Panc1 (cell line): ENCODE data around the gene GPHN. TPM values are rescaled to one million over a fixed set of nuclear protein-coding genes. Genes with fewer than 3 reads are reported as not detected.

Experiments
- ATAC-seq: fragments of 200-7000 bp; cut with Tn5 transposase; 2 replicates; pipeline ENCODE4 v1.9.1; 2020; ENCODE audit warnings: mild to moderate bottlenecking, moderate library complexity
- BruUV-seq: library from RNA; stranded (reverse); fragments of 400-500 nt; replicated peaks from 2 replicates; lab custom pipeline; 2021; lab: Mats Ljungman, UMichigan
- CTCF ChIA-PET: fragments of 300-600 bp; sonication (Branson Sonifier 250); formaldehyde crosslinking; loops from one replicate; lab custom pipeline; 2022; ENCODE audit warnings: antibody characterized with exemption; lab: Charles Lee
- POLR2A ChIA-PET: fragments of 300-600 bp; sonication (Branson Sonifier 250); formaldehyde crosslinking; loops from one replicate; lab custom pipeline; 2022; ENCODE audit warnings: antibody characterized with exemption; lab: Charles Lee
- DNase-seq: peaks from one replicate; pipeline ENCODE4 v3.0.0-alpha.2; 2010; ENCODE audit warnings: low read depth, low spot score
- H3K27ac ChIP-seq: 2 replicates; pipeline ENCODE4 v1.5.1; 2011; ENCODE audit warnings: mild to moderate bottlenecking, low read length, inconsistent platforms
- H3K27me3 ChIP-seq: fragments of 200-500 bp; sonication (Bioruptor generic); 2 replicates; pipeline ENCODE4 v1.6.0; 2014; ENCODE audit warnings: low read length, inconsistent platforms; ENCODE audit not compliant: control insufficient read depth, insufficient read depth
- H3K36me3 ChIP-seq: fragments of 200-500 bp; sonication (Bioruptor generic); 2 replicates; pipeline ENCODE4 v1.5.1; 2014; ENCODE audit warnings: inconsistent platforms, mild to moderate bottlenecking, low read length, moderate library complexity; ENCODE audit not compliant: control insufficient read depth, insufficient read depth
- H3K4me1 ChIP-seq: 2 replicates; pipeline ENCODE4 v1.5.1; 2011; ENCODE audit warnings: inconsistent platforms, mild to moderate bottlenecking, low read length, moderate library complexity; ENCODE audit not compliant: control insufficient read depth, insufficient read depth
- H3K4me3 ChIP-seq, 2 experiments: 2 replicates each; pipeline ENCODE4 v1.5.1; 2011 to 2012; ENCODE audit warnings: low read depth in 2 of 2, low read length in 2 of 2, mild to moderate bottlenecking in 2 of 2, inconsistent platforms in 1 of 2, moderate library complexity in 1 of 2
- H3K9me3 ChIP-seq: fragments of 200-500 bp; sonication (Bioruptor generic); 2 replicates; pipeline ENCODE4 v1.5.1; 2014; ENCODE audit warnings: low read depth, mild to moderate bottlenecking, inconsistent platforms, low read length, moderate library complexity; ENCODE audit not compliant: control insufficient read depth, insufficient read depth
- CTCF ChIP-seq: fragments of 450-650 bp; IDR thresholded peaks from 2 replicates; pipeline ENCODE4 v1.5.1; 2017; ENCODE audit warnings: mild to moderate bottlenecking
- POLR2AphosphoS5 ChIP-seq: IDR thresholded peaks from 2 replicates; pipeline ENCODE4 v1.6.1; 2012; ENCODE audit warnings: mild to moderate bottlenecking, low read depth, low read length, moderate library complexity
- REST ChIP-seq, 2 experiments: IDR thresholded peaks; 2 replicates each; pipeline ENCODE4 v1.6.1; 2011 to 2012; ENCODE audit warnings: low read depth in 2 of 2, control low read depth in 1 of 2, low read length in 1 of 2, mild to moderate bottlenecking in 1 of 2, moderate library complexity in 1 of 2; ENCODE audit not compliant: insufficient read depth in 1 of 2
- SIN3A ChIP-seq: IDR thresholded peaks from 2 replicates; pipeline ENCODE4 v1.6.1; 2012; ENCODE audit warnings: low read depth, mild to moderate bottlenecking, low read length, moderate library complexity, borderline replicate concordance; ENCODE audit not compliant: insufficient read depth
- TCF7L2 ChIP-seq: IDR thresholded peaks from 2 replicates; pipeline ENCODE4 v1.6.1; 2011; ENCODE audit warnings: mild to moderate bottlenecking, low read depth, low read length, inconsistent platforms
- in situ Hi-C: cut with HindIII; loops from 2 replicates; pipeline ENCODE4 v1.10.0; 2016; ENCODE audit warnings: low sequenced_read_pairs, low pct_unique_long_range_greater_than_20kb
- intact Hi-C: fragments of 100-400 bp; cut with micrococcal nuclease; formaldehyde crosslinking; loops from one replicate; pipeline ENCODE4 v1.10.0; 2022; ENCODE audit not compliant: unreplicated experiment
- total RNA-seq: library from RNA; stranded (reverse); gene quantifications from one replicate; pipeline ENCODE4 v1.2.1, GENCODE V29; 2021; ENCODE audit not compliant: unreplicated experiment

GPHN gene
- total RNA-seq, 1 experiment from 2014 or later: 26.6 TPM

- in situ Hi-C loops: no loop called here
- TF ChIP-seq CTCF (peak; percentile 77), SIN3A (no peak), POLR2AphosphoS5 (no peak), REST (IDR thresholded peaks at IDR 0.05; ENCODE audit: insufficient read depth in 1 of 2, low read depth in 2 of 2, low read length in 1 of 2) (no peak), TCF7L2 (no peak)
- DNase-seq (no peak), ATAC-seq (peak; percentile 93)
- Histone ChIP-seq H3K27ac (no peak overlapping the region), H3K4me1 (peaks cover 2% of the 10 kb centered on the region; the same call in 1 of the 2 replicates), H3K36me3 (no peaks in the 10 kb centered on the region), H3K27me3 (no peaks in the 10 kb centered on the region), H3K9me3 (no peaks in the 10 kb centered on the region), H3K4me3 (no peak overlapping the region)
- ChIA-PET POLR2A (no interaction called here), CTCF (interaction anchor here (0.7 kb wide), 1 partner anchor 136 kb away, joined by 3 read pairs; no protein-coding TSS in a partner anchor)
- no TSS peak for BruUV-seq
- intact Hi-C loops: loop anchor here (10.0 kb wide), 1 partner anchor 619 kb away; no protein-coding TSS in a partner anchor
Measured at GRCh38 chr14:66495218-66496098, 12.5 kb upstream of the GPHN start.

DNA sequence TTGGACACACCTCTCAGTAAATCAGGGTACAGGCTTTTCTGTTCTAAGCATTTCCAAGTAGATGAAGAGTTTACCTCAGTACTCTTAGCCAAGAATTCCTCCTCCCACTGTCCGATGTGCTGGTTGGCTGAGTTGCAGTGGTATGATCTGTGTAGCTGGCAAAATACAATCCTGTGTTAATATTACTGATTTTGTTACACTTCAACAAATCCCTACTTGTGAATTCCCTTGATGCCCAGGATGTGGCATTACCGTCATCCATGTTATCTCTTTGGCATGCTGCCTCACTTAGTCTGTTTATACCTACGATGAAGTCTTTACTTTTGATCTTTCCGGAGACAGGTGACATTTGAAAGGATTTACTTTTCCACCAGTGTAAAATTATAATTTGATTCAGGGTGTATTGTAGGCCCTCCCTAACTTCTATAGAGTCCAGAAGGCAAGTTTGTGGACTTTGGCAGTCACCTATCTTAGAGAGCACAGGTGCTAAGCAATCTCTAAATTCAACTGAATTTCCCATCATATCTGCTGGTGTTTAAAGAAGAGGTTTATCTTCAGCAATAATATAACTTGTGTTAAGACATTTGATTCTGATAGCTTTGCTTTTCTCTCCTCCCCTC is 11.6 kb upstream of the GPHN start:
- Histone ChIP-seq H3K27me3 (no peaks in the 10 kb centered on the region), H3K4me1 (peaks cover 2% of the 10 kb centered on the region; the same call in 1 of the 2 replicates), H3K36me3 (no peaks in the 10 kb centered on the region), H3K27ac (no peak overlapping the region), H3K9me3 (no peaks in the 10 kb centered on the region), H3K4me3 (no peak overlapping the region)
- POLR2A ChIA-PET: no interaction called here
- intact Hi-C loops: loop anchor here (10.0 kb wide), 1 partner anchor 619 kb away; no protein-coding TSS in a partner anchor
- CTCF ChIA-PET: interaction anchor here (0.6 kb wide), 1 partner anchor 1331 kb away, joined by 3 read pairs; no protein-coding TSS in a partner anchor
- BruUV-seq: no TSS peak
- DNase-seq: no peak
- TF ChIP-seq TCF7L2 (no peak), POLR2AphosphoS5 (no peak), CTCF (no peak), REST (IDR thresholded peaks at IDR 0.05; ENCODE audit: insufficient read depth in 1 of 2, low read depth in 2 of 2, low read length in 1 of 2) (no peak), SIN3A (no peak)
- in situ Hi-C loops: no loop called here
- no peak for ATAC-seq
